ENCODE measurements around the gene MPPED2.

The MPPED2 gene

GRCh38 chr11:30550022-30550542 is 36.1 kb downstream of the MPPED2 start:
- no peaks in the 10 kb centered on the region for H3K9me3 ChIP-seq (replicated peaks; ENCODE audit: low read length)
- H3K4me1 ChIP-seq (ENCODE audit: control insufficient read depth, insufficient read depth, low read length): no peaks in the 10 kb centered on the region
- H3K4me3 ChIP-seq (ENCODE audit: low read length): no peak overlapping the region
- no peaks in the 10 kb centered on the region for H3K27me3 ChIP-seq (ENCODE audit: control insufficient read depth, insufficient read depth, low read length)
- no peaks in the 10 kb centered on the region for H3K36me3 ChIP-seq (ENCODE audit: insufficient read depth, low read length)
- no peak overlapping the region for H3K9ac ChIP-seq (ENCODE audit: low read depth, low read length)
- no peak overlapping the region for H3K4me2 ChIP-seq (ENCODE audit: low read length)

GRCh38 chr11:30549565-30549964 is 36.6 kb downstream of the MPPED2 start:
- Histone ChIP-seq H3K4me3 (ENCODE audit: low read length) (no peak overlapping the region), H3K27me3 (ENCODE audit: control insufficient read depth, insufficient read depth, low read length) (no peaks in the 10 kb centered on the region), H3K9me3 (replicated peaks; ENCODE audit: low read length) (no peaks in the 10 kb centered on the region), H3K9ac (ENCODE audit: low read depth, low read length) (no peak overlapping the region), H3K4me2 (ENCODE audit: low read length) (no peak overlapping the region), H3K4me1 (ENCODE audit: control insufficient read depth, insufficient read depth, low read length) (no peaks in the 10 kb centered on the region), H3K36me3 (ENCODE audit: insufficient read depth, low read length) (no peaks in the 10 kb centered on the region)

- Histone ChIP-seq H3K4me3 (ENCODE audit: low read length) (no peak overlapping the region), H3K9me3 (replicated peaks; ENCODE audit: low read length) (no peaks in the 10 kb centered on the region), H3K27me3 (ENCODE audit: control insufficient read depth, insufficient read depth, low read length) (no peaks in the 10 kb centered on the region), H3K4me2 (ENCODE audit: low read length) (no peak overlapping the region), H3K36me3 (ENCODE audit: insufficient read depth, low read length) (no peaks in the 10 kb centered on the region), H3K4me1 (ENCODE audit: control insufficient read depth, insufficient read depth, low read length) (no peaks in the 10 kb centered on the region), H3K9ac (ENCODE audit: low read depth, low read length) (no peak overlapping the region)
These were observed 39.8 kb downstream of the MPPED2 start for GRCh38 chr11:30546334-30546733.

GRCh38 chr11:30545507-30545906 is 40.6 kb downstream of the MPPED2 start:
- Histone ChIP-seq H3K27me3 (ENCODE audit: control insufficient read depth, insufficient read depth, low read length) (no peaks in the 10 kb centered on the region), H3K4me3 (ENCODE audit: low read length) (no peak overlapping the region), H3K4me2 (ENCODE audit: low read length) (no peak overlapping the region), H3K9me3 (replicated peaks; ENCODE audit: low read length) (no peaks in the 10 kb centered on the region), H3K4me1 (ENCODE audit: control insufficient read depth, insufficient read depth, low read length) (no peaks in the 10 kb centered on the region), H3K9ac (ENCODE audit: low read depth, low read length) (no peak overlapping the region), H3K36me3 (ENCODE audit: insufficient read depth, low read length) (no peaks in the 10 kb centered on the region)

GRCh38 chr11:30543066-30543465 is 43.1 kb downstream of the MPPED2 start:
- Histone ChIP-seq H3K4me2 (ENCODE audit: low read length) (no peak overlapping the region), H3K27me3 (ENCODE audit: control insufficient read depth, insufficient read depth, low read length) (no peaks in the 10 kb centered on the region), H3K4me3 (ENCODE audit: low read length) (no peak overlapping the region), H3K4me1 (ENCODE audit: control insufficient read depth, insufficient read depth, low read length) (no peaks in the 10 kb centered on the region), H3K36me3 (ENCODE audit: insufficient read depth, low read length) (no peaks in the 10 kb centered on the region), H3K9me3 (replicated peaks; ENCODE audit: low read length) (no peaks in the 10 kb centered on the region), H3K9ac (ENCODE audit: low read depth, low read length) (no peak overlapping the region)

GRCh38 chr11:30540781-30541180 is 45.4 kb downstream of the MPPED2 start:
- no peaks in the 10 kb centered on the region for H3K27me3 ChIP-seq (ENCODE audit: control insufficient read depth, insufficient read depth, low read length)
- H3K4me2 ChIP-seq (ENCODE audit: low read length): no peak overlapping the region
- H3K4me1 ChIP-seq (ENCODE audit: control insufficient read depth, insufficient read depth, low read length): no peaks in the 10 kb centered on the region
- H3K9me3 ChIP-seq (replicated peaks; ENCODE audit: low read length): no peaks in the 10 kb centered on the region
- no peaks in the 10 kb centered on the region for H3K36me3 ChIP-seq (ENCODE audit: insufficient read depth, low read length)
- no peak overlapping the region for H3K4me3 ChIP-seq (ENCODE audit: low read length)
- H3K9ac ChIP-seq (ENCODE audit: low read depth, low read length): no peak overlapping the region

- Histone ChIP-seq H3K4me1 (ENCODE audit: control insufficient read depth, insufficient read depth, low read length) (no peaks in the 10 kb centered on the region), H3K9me3 (replicated peaks; ENCODE audit: low read length) (no peaks in the 10 kb centered on the region), H3K4me3 (ENCODE audit: low read length) (no peak overlapping the region), H3K4me2 (ENCODE audit: low read length) (no peak overlapping the region), H3K27me3 (ENCODE audit: control insufficient read depth, insufficient read depth, low read length) (no peaks in the 10 kb centered on the region), H3K9ac (ENCODE audit: low read depth, low read length) (no peak overlapping the region), H3K36me3 (ENCODE audit: insufficient read depth, low read length) (no peaks in the 10 kb centered on the region)
These were observed 47.9 kb downstream of the MPPED2 start for GRCh38 chr11:30538251-30538650.

GRCh38 chr11:30535818-30536217 is 50.3 kb downstream of the MPPED2 start:
- Histone ChIP-seq H3K4me2 (ENCODE audit: low read length) (no peak overlapping the region), H3K4me3 (ENCODE audit: low read length) (no peak overlapping the region), H3K4me1 (ENCODE audit: control insufficient read depth, insufficient read depth, low read length) (no peaks in the 10 kb centered on the region), H3K9ac (ENCODE audit: low read depth, low read length) (no peak overlapping the region), H3K36me3 (ENCODE audit: insufficient read depth, low read length) (no peaks in the 10 kb centered on the region), H3K9me3 (replicated peaks; ENCODE audit: low read length) (no peaks in the 10 kb centered on the region), H3K27me3 (ENCODE audit: control insufficient read depth, insufficient read depth, low read length) (no peaks in the 10 kb centered on the region)

- H3K27me3 ChIP-seq (ENCODE audit: control insufficient read depth, insufficient read depth, low read length): no peaks in the 10 kb centered on the region
- no peak overlapping the region for H3K9ac ChIP-seq (ENCODE audit: low read depth, low read length)
- H3K4me3 ChIP-seq (ENCODE audit: low read length): no peak overlapping the region
- H3K36me3 ChIP-seq (ENCODE audit: insufficient read depth, low read length): no peaks in the 10 kb centered on the region
- no peaks in the 10 kb centered on the region for H3K9me3 ChIP-seq (replicated peaks; ENCODE audit: low read length)
- no peak overlapping the region for H3K4me2 ChIP-seq (ENCODE audit: low read length)
- H3K4me1 ChIP-seq (ENCODE audit: control insufficient read depth, insufficient read depth, low read length): no peaks in the 10 kb centered on the region
These were observed 52.7 kb downstream of the MPPED2 start for GRCh38 chr11:30533445-30533947.

- no peaks in the 10 kb centered on the region for H3K9me3 ChIP-seq (replicated peaks; ENCODE audit: low read length)
- H3K4me3 ChIP-seq (ENCODE audit: low read length): no peak overlapping the region
- H3K27me3 ChIP-seq (ENCODE audit: control insufficient read depth, insufficient read depth, low read length): no peaks in the 10 kb centered on the region
- no peak overlapping the region for H3K9ac ChIP-seq (ENCODE audit: low read depth, low read length)
- H3K4me1 ChIP-seq (ENCODE audit: control insufficient read depth, insufficient read depth, low read length): no peaks in the 10 kb centered on the region
- no peak overlapping the region for H3K4me2 ChIP-seq (ENCODE audit: low read length)
- H3K36me3 ChIP-seq (ENCODE audit: insufficient read depth, low read length): no peaks in the 10 kb centered on the region
These were observed 58.6 kb downstream of the MPPED2 start for GRCh38 chr11:30527566-30527965.

- no peak overlapping the region for H3K4me2 ChIP-seq (ENCODE audit: low read length)
- H3K27me3 ChIP-seq (ENCODE audit: control insufficient read depth, insufficient read depth, low read length): no peaks in the 10 kb centered on the region
- no peaks in the 10 kb centered on the region for H3K4me1 ChIP-seq (ENCODE audit: control insufficient read depth, insufficient read depth, low read length)
- H3K36me3 ChIP-seq (ENCODE audit: insufficient read depth, low read length): no peaks in the 10 kb centered on the region
- H3K9ac ChIP-seq (ENCODE audit: low read depth, low read length): no peak overlapping the region
- H3K4me3 ChIP-seq (ENCODE audit: low read length): no peak overlapping the region
- H3K9me3 ChIP-seq (replicated peaks; ENCODE audit: low read length): no peaks in the 10 kb centered on the region
These were observed 59.6 kb downstream of the MPPED2 start for GRCh38 chr11:30526558-30526957.

GRCh38 chr11:30522536-30523243 is 63.5 kb downstream of the MPPED2 start:
- Histone ChIP-seq H3K9ac (ENCODE audit: low read depth, low read length) (no peak overlapping the region), H3K4me3 (ENCODE audit: low read length) (no peak overlapping the region), H3K27me3 (ENCODE audit: control insufficient read depth, insufficient read depth, low read length) (no peaks in the 10 kb centered on the region), H3K36me3 (ENCODE audit: insufficient read depth, low read length) (no peaks in the 10 kb centered on the region), H3K4me2 (ENCODE audit: low read length) (no peak overlapping the region), H3K4me1 (ENCODE audit: control insufficient read depth, insufficient read depth, low read length) (no peaks in the 10 kb centered on the region), H3K9me3 (replicated peaks; ENCODE audit: low read length) (no peaks in the 10 kb centered on the region)
